Esophagus mucosa (tissue), 1 donor: ENCODE measurements around the gene ARHGAP6. TPM values are rescaled to one million over a fixed set of nuclear protein-coding genes. Genes with fewer than 3 reads are reported as not detected.

Experiments used
- ATAC-seq: fragments of 200-7000 bp; cut with Tn5 transposase; one replicate; pipeline ENCODE4 v1.9.1; 2020
- total RNA-seq: library from RNA; stranded (reverse); gene quantifications from one replicate; pipeline ENCODE4 v1.2.4, GENCODE V29; 2023
- donor health status: DM: yes; HTN: yes; CAD: no.

The ARHGAP6 gene
- total RNA-seq, 1 donor from 2014 or later = 0.56 TPM

- no peak for ATAC-seq
Measured at GRCh38 chrX:11103006-11103405, 562.7 kb downstream of the ARHGAP6 start.

- ATAC-seq = no peak
Measured at GRCh38 chrX:11100281-11101035, 565.3 kb downstream of the ARHGAP6 start.

- ATAC-seq = no peak
Measured at GRCh38 chrX:11099465-11099864, 566.3 kb downstream of the ARHGAP6 start.

- ATAC-seq = no peak
Measured at GRCh38 chrX:11097933-11098332, 567.8 kb downstream of the ARHGAP6 start.

- no peak for ATAC-seq
Measured at GRCh38 chrX:11089802-11090201, 575.9 kb downstream of the ARHGAP6 start.

Other genes starting within 250 kb of the ARHGAP6 start
- gene MSL3, start 92.3 kb upstream of the ARHGAP6 start, total RNA-seq = 16.0 TPM